Liver (tissue), 9 donors: ENCODE data around the gene DHCR7. TPM values are rescaled to one million over a fixed set of nuclear protein-coding genes. Genes with fewer than 3 reads are reported as not detected.

Source experiments
- DNase-seq: peaks from one replicate; pipeline ENCODE4 v3.0.0-alpha.2; 2017; ENCODE audit warnings: low spot score
- H3K27ac ChIP-seq, 2 donors: one replicate each; pipeline ENCODE4 v1.7.0; 2013; ENCODE audit warnings: inconsistent platforms in 2 of 2, low read length in 2 of 2, control low read depth in 1 of 2, low read depth in 1 of 2, mild to moderate bottlenecking in 1 of 2
- H3K27me3 ChIP-seq, 4 donors: one replicate each; pipeline versions ENCODE4 v1.6.1 to v1.7.0; 2013; ENCODE audit warnings: low read length in 3 of 4, inconsistent platforms in 1 of 4, mild to moderate bottlenecking in 1 of 4, moderate library complexity in 1 of 4; ENCODE audit not compliant: control insufficient read depth in 4 of 4, insufficient read depth in 4 of 4
- H3K36me3 ChIP-seq, 4 donors: one replicate each; pipeline versions ENCODE4 v1.6.1 to v1.7.0; 2013; ENCODE audit warnings: low read length in 3 of 4, mild to moderate bottlenecking in 3 of 4, low read depth in 1 of 4, moderate library complexity in 1 of 4; ENCODE audit not compliant: control insufficient read depth in 4 of 4, insufficient read depth in 3 of 4
- H3K4me1 ChIP-seq, 4 donors: one replicate each; pipeline versions ENCODE4 v1.6.1 to v1.7.0; 2013; ENCODE audit warnings: low read length in 3 of 4, mild to moderate bottlenecking in 3 of 4, moderate library complexity in 1 of 4; ENCODE audit not compliant: control insufficient read depth in 4 of 4, insufficient read depth in 4 of 4
- H3K4me3 ChIP-seq, 3 donors: one replicate each; pipeline versions ENCODE4 v1.6.1 to v1.7.0; 2013; ENCODE audit warnings: low read length in 3 of 3, control low read depth in 1 of 3, low read depth in 1 of 3, mild to moderate bottlenecking in 1 of 3
- H3K9ac ChIP-seq, 2 donors: one replicate each; pipeline ENCODE4 v1.7.0; 2013; ENCODE audit warnings: low read length in 2 of 2, mild to moderate bottlenecking in 2 of 2, moderate library complexity in 2 of 2, control low read depth in 1 of 2, low read depth in 1 of 2
- H3K9me3 ChIP-seq, 4 donors: one replicate each; pipeline versions ENCODE4 v1.6.1 to v1.7.0; 2013; ENCODE audit warnings: low read length in 3 of 4; ENCODE audit not compliant: control insufficient read depth in 4 of 4
- EGR1 ChIP-seq, 2 donors: IDR thresholded peaks; 2 replicates each; pipeline ENCODE4 v1.6.1; 2016 to 2018; ENCODE audit warnings: antibody characterized with exemption in 2 of 2, low read depth in 2 of 2
- FOXA2 ChIP-seq: IDR thresholded peaks from 2 replicates; pipeline ENCODE4 v1.6.1; 2016; ENCODE audit warnings: antibody characterized with exemption
- HNF4A ChIP-seq, 2 donors: conservative IDR thresholded peaks; 2 replicates each; pipeline ENCODE4 v1.6.1; 2016; ENCODE audit warnings: antibody characterized with exemption in 2 of 2, mild to moderate bottlenecking in 2 of 2
- HNF4G ChIP-seq: IDR thresholded peaks from 2 replicates; pipeline ENCODE4 v1.6.1; 2016; ENCODE audit warnings: antibody characterized with exemption
- JUND ChIP-seq, 2 donors: IDR thresholded peaks; 2 replicates each; pipeline ENCODE4 v1.6.1; 2016; ENCODE audit warnings: antibody characterized with exemption in 2 of 2
- RXRA ChIP-seq, 2 donors: IDR thresholded peaks; 2 replicates each; pipeline ENCODE4 v1.6.1; 2017 to 2018; ENCODE audit warnings: antibody characterized with exemption in 2 of 2, mild to moderate bottlenecking in 1 of 2
- SP1 ChIP-seq: IDR thresholded peaks from 2 replicates; pipeline ENCODE4 v1.6.1; 2018; ENCODE audit warnings: antibody characterized with exemption, mild to moderate bottlenecking
- TAF1 ChIP-seq: conservative IDR thresholded peaks from 2 replicates; pipeline ENCODE4 v1.6.1; 2016; ENCODE audit warnings: antibody characterized with exemption, mild to moderate bottlenecking
- YY1 ChIP-seq: IDR thresholded peaks from 2 replicates; pipeline ENCODE4 v1.6.1; 2016; ENCODE audit warnings: antibody characterized with exemption, mild to moderate bottlenecking
- WGBS: extraction: QIAGEN DNeasy Blood & Tissue Kit; methylation state at CpG from one replicate; pipeline ENCODE4 v1.1.7; 2013; 5-methylcytosine and 5-hydroxymethylcytosine counted together
- polyA plus RNA-seq, 2 donors: library from polyadenylated mRNA; stranded (reverse) in 1 of 2; unstranded in 1 of 2; fragments of 200-250 nt in 1 of 2; fragments of >200 nt in 1 of 2; fragmentation: Nextera tagmentation in 1 of 2; extraction: Ambion mirVana in 1 of 2; gene quantifications; one replicate each; pipeline versions ENCODE4 v1.2.1 to v1.2.3, GENCODE V29; 2013 to 2015
- total RNA-seq, 2 donors: library from RNA; depleted of rRNA; stranded (reverse); fragments of >200 nt; gene quantifications; one replicate each; pipeline ENCODE4 v1.2.3, GENCODE V29; 2014
- TF ChIP-seq, protein P1 (sequence below): fragments of 150-350 bp; IDR thresholded peaks from 2 replicates; pipeline ENCODE4 v1.5.1; 2017; ENCODE audit warnings: improper control_type of control experiment, low read depth, low read length; ENCODE audit not compliant: missing input control
- TF ChIP-seq, protein P2 (sequence below): IDR thresholded peaks from 2 replicates; pipeline ENCODE4 v1.6.1; 2016; ENCODE audit warnings: antibody characterized with exemption
- TF ChIP-seq, protein P3 (sequence below): IDR thresholded peaks from 2 replicates; pipeline ENCODE4 v1.6.1; 2016; ENCODE audit warnings: antibody characterized with exemption
- donor health status: healthy.
- donor health status: healthy.
- donor health status: healthy.
- donor health status: healthy.
- donor health status: healthy.

DHCR7 gene, protein sequence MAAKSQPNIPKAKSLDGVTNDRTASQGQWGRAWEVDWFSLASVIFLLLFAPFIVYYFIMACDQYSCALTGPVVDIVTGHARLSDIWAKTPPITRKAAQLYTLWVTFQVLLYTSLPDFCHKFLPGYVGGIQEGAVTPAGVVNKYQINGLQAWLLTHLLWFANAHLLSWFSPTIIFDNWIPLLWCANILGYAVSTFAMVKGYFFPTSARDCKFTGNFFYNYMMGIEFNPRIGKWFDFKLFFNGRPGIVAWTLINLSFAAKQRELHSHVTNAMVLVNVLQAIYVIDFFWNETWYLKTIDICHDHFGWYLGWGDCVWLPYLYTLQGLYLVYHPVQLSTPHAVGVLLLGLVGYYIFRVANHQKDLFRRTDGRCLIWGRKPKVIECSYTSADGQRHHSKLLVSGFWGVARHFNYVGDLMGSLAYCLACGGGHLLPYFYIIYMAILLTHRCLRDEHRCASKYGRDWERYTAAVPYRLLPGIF
- total RNA-seq (100 to 1,000 TPM; 149 to 224 TPM), polyA plus RNA-seq (100 to 1,000 TPM in 1 of 2 donors, 10 to 100 TPM in 1; 56.9 to 195 TPM)

DNA sequence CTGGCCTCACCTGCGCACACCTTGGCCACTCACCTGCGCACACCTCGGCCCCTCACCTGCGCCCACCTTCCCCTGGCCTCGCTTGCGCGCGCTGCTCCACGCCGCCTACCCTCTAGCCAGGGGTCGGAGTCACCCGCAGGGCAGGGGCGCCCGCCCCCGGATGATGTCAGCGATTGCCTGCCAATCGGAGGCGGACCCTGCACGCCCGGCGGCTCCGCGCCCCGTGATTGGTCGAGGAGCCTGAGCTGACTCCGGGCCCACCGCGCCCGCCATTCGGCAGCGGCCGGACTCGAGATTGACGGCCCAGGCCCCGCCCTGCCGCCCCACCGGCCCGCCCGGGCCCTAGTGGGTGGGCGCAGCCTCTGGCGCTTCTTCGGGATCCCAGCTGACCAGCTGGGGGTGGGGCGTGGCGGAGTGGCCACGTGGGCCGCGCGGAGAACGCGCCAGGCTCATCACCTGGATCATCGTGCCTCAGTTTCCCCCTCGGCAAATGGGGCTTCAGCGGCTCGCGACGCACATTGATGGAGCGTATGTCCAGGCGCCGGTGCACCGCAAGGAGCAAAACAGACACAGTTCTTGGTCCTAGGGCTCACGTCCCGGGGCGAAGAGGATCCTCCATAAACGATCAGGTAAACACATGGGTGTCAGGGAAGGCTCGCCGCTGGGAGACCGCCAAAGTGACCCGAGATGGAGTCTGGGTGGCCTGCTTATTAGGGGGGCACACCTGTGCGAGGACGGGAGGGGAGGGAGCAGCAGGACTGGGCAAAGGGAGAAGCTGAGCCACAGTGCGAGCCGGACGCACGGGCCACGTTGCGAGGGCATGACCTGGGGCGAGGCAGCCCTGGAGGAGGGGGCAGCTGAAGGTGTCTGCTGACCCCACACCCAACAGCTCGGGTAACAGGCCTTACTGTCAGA lies at the start of gene DHCR7:
Gene DHCR7, minus strand, starts transcription at position 137 of the 915 bp plus-strand sequence. CDS start 3,441 bp downstream, outside the sequence.
- H3K9me3 ChIP-seq = no peaks in the 10 kb centered on the region
- peak within 1 kb of the TSS; percentile 97 for H3K27ac ChIP-seq
- H3K9ac ChIP-seq = peak within 1 kb of the TSS; percentile 86 to 92
- H3K36me3 ChIP-seq = peaks cover 4 to 18% (median 12%) of the 10 kb centered on the region in 4 donors
- no peaks in the 10 kb centered on the region for H3K27me3 ChIP-seq
- peak within 1 kb of the TSS; percentile 80 to 88 (median 84) for H3K4me3 ChIP-seq
- peak; percentile 93 for DNase-seq
- peaks cover 5 to 46% (median 27%) of the 10 kb centered on the region in 4 donors for H3K4me1 ChIP-seq
- TF ChIP-seq, protein P1, sequence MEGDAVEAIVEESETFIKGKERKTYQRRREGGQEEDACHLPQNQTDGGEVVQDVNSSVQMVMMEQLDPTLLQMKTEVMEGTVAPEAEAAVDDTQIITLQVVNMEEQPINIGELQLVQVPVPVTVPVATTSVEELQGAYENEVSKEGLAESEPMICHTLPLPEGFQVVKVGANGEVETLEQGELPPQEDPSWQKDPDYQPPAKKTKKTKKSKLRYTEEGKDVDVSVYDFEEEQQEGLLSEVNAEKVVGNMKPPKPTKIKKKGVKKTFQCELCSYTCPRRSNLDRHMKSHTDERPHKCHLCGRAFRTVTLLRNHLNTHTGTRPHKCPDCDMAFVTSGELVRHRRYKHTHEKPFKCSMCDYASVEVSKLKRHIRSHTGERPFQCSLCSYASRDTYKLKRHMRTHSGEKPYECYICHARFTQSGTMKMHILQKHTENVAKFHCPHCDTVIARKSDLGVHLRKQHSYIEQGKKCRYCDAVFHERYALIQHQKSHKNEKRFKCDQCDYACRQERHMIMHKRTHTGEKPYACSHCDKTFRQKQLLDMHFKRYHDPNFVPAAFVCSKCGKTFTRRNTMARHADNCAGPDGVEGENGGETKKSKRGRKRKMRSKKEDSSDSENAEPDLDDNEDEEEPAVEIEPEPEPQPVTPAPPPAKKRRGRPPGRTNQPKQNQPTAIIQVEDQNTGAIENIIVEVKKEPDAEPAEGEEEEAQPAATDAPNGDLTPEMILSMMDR = no peak
- TF ChIP-seq, protein P2, sequence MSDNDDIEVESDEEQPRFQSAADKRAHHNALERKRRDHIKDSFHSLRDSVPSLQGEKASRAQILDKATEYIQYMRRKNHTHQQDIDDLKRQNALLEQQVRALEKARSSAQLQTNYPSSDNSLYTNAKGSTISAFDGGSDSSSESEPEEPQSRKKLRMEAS = peak; percentile 24
- peak; percentile 64 to 96 for TF ChIP-seq EGR1 (IDR thresholded peaks at IDR 0.05; ENCODE audit: low read depth in 2 of 2)
- TF ChIP-seq RXRA (IDR thresholded peaks at IDR 0.05) = peak; percentile 13 to 41
- peak; percentile 36 for TF ChIP-seq SP1
- no peak for TF ChIP-seq FOXA2
- TF ChIP-seq JUND (IDR thresholded peaks at IDR 0.05) = peak in 1 of 2 donors; percentile 12
- TF ChIP-seq HNF4G = no peak
- TF ChIP-seq YY1 = peak; percentile 8
- TF ChIP-seq, protein P3, sequence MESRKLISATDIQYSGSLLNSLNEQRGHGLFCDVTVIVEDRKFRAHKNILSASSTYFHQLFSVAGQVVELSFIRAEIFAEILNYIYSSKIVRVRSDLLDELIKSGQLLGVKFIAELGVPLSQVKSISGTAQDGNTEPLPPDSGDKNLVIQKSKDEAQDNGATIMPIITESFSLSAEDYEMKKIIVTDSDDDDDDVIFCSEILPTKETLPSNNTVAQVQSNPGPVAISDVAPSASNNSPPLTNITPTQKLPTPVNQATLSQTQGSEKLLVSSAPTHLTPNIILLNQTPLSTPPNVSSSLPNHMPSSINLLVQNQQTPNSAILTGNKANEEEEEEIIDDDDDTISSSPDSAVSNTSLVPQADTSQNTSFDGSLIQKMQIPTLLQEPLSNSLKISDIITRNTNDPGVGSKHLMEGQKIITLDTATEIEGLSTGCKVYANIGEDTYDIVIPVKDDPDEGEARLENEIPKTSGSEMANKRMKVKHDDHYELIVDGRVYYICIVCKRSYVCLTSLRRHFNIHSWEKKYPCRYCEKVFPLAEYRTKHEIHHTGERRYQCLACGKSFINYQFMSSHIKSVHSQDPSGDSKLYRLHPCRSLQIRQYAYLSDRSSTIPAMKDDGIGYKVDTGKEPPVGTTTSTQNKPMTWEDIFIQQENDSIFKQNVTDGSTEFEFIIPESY = no peak
- peak in 1 of 2 donors; percentile 60 for TF ChIP-seq HNF4A (conservative IDR thresholded peaks at IDR 0.05)
- no peak for TF ChIP-seq TAF1
- WGBS = under 1% methylated on average over 78 of the region's 78 CpGs

DNA sequence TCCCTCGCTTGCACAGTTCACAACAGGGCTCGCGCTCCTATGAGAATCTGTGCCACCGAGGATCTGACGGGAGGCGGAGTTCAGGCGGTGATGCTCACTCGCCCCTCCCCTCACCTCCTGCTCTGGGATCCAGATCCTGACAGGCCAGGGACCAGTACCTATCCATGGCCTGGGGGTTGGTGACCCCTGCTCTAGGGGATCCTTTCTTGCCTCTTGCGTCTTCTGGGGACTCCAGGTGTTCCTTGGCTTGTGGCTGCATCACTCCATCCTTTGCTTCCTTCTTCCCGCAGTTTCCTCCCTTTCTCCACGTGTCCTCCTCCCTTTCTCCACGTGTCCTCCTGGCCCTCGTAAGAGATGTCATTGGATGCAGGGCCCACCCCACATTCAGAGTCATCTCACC lies 48.2 kb upstream of the DHCR7 start:
- TF ChIP-seq EGR1 (IDR thresholded peaks at IDR 0.05; ENCODE audit: low read depth in 2 of 2) (no peak), SP1 (no peak), HNF4G (no peak), FOXA2 (no peak), YY1 (no peak)
- Histone ChIP-seq H3K4me3 (no peak overlapping the region), H3K36me3 (peaks cover 6 to 56% (median 34%) of the 10 kb centered on the region in 4 donors), H3K27me3 (no peaks in the 10 kb centered on the region), H3K9me3 (no peaks in the 10 kb centered on the region), H3K4me1 (peaks cover 0 to 10% (median 1%) of the 10 kb centered on the region in 4 donors), H3K27ac (no peak overlapping the region), H3K9ac (no peak overlapping the region)
- no peak for DNase-seq
- WGBS = 97% methylated on average over 13 of the region's 13 CpGs
